DOHH2 (cell line): Measurements from ENCODE around the gene UBASH3B.

Source experiments
- H3F3A ChIP-seq: fragments of 200-600 bp; sonication (generic), shearing (Covaris generic); 2 replicates; pipeline ENCODE4 v1.6.0; 2016; ENCODE audit warnings: antibody characterized with exemption, mild to moderate bottlenecking; ENCODE audit not compliant: control insufficient read depth, insufficient read depth
- H3K27ac ChIP-seq: fragments of 200-600 bp; sonication (generic); 2 replicates; pipeline ENCODE4 v1.5.1; 2014; ENCODE audit warnings: low read depth, mild to moderate bottlenecking, low read length, moderate library complexity
- H3K27me3 ChIP-seq: fragments of 200-600 bp; sonication (generic); 2 replicates; pipeline ENCODE4 v1.6.1; 2014; ENCODE audit warnings: mild to moderate bottlenecking, low read length, mixed read lengths; ENCODE audit not compliant: control insufficient read depth
- H3K36me3 ChIP-seq: fragments of 200-600 bp; sonication (generic); 2 replicates; pipeline ENCODE4 v1.6.1; 2014; ENCODE audit warnings: mild to moderate bottlenecking, low read length, moderate library complexity, mixed read lengths; ENCODE audit not compliant: control insufficient read depth
- H3K4me1 ChIP-seq: fragments of 200-600 bp; sonication (generic); 2 replicates; pipeline ENCODE4 v1.6.1; 2014; ENCODE audit warnings: mild to moderate bottlenecking, low read length, mixed read lengths; ENCODE audit not compliant: control insufficient read depth
- H3K4me2 ChIP-seq: fragments of 200-600 bp; sonication (generic); 2 replicates; pipeline ENCODE4 v1.6.0; 2014; ENCODE audit warnings: mild to moderate bottlenecking, low read length, moderate library complexity
- H3K4me3 ChIP-seq: fragments of 200-600 bp; sonication (generic); 2 replicates; pipeline ENCODE4 v1.5.1; 2014; ENCODE audit warnings: mild to moderate bottlenecking, low read length, mixed read lengths
- H3K79me2 ChIP-seq: fragments of 200-600 bp; sonication (generic); 2 replicates; pipeline ENCODE4 v1.6.1; 2014; ENCODE audit warnings: mild to moderate bottlenecking, low read length, mixed read lengths; ENCODE audit not compliant: control insufficient read depth
- H3K9me2 ChIP-seq: fragments of 200-600 bp; sonication (generic); replicated peaks from 2 replicates; pipeline ENCODE4 v1.6.1; 2014; ENCODE audit warnings: mild to moderate bottlenecking, low read length, mixed read lengths; ENCODE audit not compliant: control insufficient read depth
- H3K9me3 ChIP-seq: fragments of 200-600 bp; sonication (generic); 2 replicates; pipeline ENCODE4 v1.6.1; 2014; ENCODE audit warnings: antibody characterized with exemption, low read length, mixed read lengths; ENCODE audit not compliant: control insufficient read depth, insufficient read depth
- H4K20me1 ChIP-seq: fragments of 200-600 bp; sonication (generic); 2 replicates; pipeline ENCODE4 v1.6.0; 2014; ENCODE audit warnings: low read depth, mild to moderate bottlenecking, antibody characterized with exemption, low read length, moderate library complexity; ENCODE audit not compliant: control insufficient read depth, insufficient read depth
- EZH2phosphoT487 ChIP-seq: fragments of 200-600 bp; sonication (generic); IDR thresholded peaks from 2 replicates; pipeline ENCODE4 v1.6.1; 2017; ENCODE audit warnings: borderline replicate concordance, mild to moderate bottlenecking, antibody characterized with exemption, low read length, moderate library complexity, mixed read lengths
- TF ChIP-seq, protein P1 (sequence below): fragments of 200-600 bp; sonication (generic); IDR thresholded peaks from one replicate; pipeline ENCODE4 v1.5.1; 2014; ENCODE audit warnings: antibody characterized with exemption, mild to moderate bottlenecking, low read depth, low read length; ENCODE audit not compliant: poor library complexity, severe bottlenecking

UBASH3B gene

DNA sequence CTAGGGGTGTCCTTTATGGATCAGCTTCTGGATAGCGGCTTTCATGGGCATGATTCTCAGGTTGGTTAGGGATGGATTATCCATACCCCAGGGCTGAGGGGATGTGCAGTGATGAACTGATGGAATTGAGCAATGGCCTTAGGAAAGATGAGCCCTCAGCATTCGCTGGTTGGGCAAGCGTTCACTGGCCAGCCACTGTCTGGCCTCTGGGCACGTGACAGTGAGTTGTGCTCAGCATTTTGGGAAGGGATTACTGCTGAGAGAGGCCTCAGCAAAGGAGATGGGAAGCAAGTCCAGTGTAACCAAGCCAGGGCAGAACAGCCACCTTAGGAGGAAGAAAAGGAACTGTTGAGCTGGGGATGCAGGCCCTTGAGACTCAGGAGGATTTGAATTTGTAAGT, 17.4 kb downstream of the UBASH3B start:
- H3K4me2 ChIP-seq: peak overlapping the region; percentile 38
- no peaks in the 10 kb centered on the region for H3K9me2 ChIP-seq

DNA sequence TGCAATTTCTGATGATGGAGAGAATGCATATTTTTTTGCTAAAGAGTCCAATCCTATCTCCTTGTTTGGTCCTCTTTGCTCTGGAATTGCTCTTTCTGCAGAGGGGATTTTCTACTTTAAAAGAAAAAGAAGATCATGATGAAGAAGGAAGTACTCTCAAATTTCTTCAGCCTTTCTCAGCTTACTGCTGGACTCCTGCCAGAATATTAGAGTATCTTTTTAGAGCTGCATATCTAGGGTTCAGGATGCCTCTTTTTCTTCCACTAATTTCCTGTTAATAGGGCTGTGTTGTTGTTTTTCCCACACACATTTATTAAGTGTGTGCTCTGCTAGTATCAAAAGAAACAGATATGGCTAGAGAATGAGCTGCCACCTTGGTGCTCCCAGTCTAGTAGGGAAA, 18.2 kb downstream of the UBASH3B start:
- Histone ChIP-seq H3K9me2 (no peaks in the 10 kb centered on the region), H3F3A (peaks cover 14% of the 10 kb centered on the region), H3K36me3 (peaks cover 38% of the 10 kb centered on the region), H4K20me1 (no peaks in the 10 kb centered on the region), H3K4me3 (peak overlapping the region; percentile 13; the same call in 1 of the 2 replicates), H3K4me1 (peaks cover 90% of the 10 kb centered on the region), H3K9me3 (no peaks in the 10 kb centered on the region), H3K27me3 (no peaks in the 10 kb centered on the region), H3K4me2 (peak overlapping the region; percentile 38), H3K27ac (no peak overlapping the region), H3K79me2 (peaks cover 79% of the 10 kb centered on the region)
- TF ChIP-seq, protein P1, sequence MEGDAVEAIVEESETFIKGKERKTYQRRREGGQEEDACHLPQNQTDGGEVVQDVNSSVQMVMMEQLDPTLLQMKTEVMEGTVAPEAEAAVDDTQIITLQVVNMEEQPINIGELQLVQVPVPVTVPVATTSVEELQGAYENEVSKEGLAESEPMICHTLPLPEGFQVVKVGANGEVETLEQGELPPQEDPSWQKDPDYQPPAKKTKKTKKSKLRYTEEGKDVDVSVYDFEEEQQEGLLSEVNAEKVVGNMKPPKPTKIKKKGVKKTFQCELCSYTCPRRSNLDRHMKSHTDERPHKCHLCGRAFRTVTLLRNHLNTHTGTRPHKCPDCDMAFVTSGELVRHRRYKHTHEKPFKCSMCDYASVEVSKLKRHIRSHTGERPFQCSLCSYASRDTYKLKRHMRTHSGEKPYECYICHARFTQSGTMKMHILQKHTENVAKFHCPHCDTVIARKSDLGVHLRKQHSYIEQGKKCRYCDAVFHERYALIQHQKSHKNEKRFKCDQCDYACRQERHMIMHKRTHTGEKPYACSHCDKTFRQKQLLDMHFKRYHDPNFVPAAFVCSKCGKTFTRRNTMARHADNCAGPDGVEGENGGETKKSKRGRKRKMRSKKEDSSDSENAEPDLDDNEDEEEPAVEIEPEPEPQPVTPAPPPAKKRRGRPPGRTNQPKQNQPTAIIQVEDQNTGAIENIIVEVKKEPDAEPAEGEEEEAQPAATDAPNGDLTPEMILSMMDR: no peak
- TF ChIP-seq EZH2phosphoT487: no peak

More for the DNA sequence above, 17.4 kb downstream of the UBASH3B start:
- no peaks in the 10 kb centered on the region for H3K9me3 ChIP-seq
- H3K79me2 ChIP-seq: peaks cover 73% of the 10 kb centered on the region
- peaks cover 16% of the 10 kb centered on the region for H3F3A ChIP-seq
- no peaks in the 10 kb centered on the region for H3K27me3 ChIP-seq
- peaks cover 90% of the 10 kb centered on the region for H3K4me1 ChIP-seq
- TF ChIP-seq EZH2phosphoT487: no peak
- TF ChIP-seq, protein P1: no peak
- H3K36me3 ChIP-seq: peaks cover 38% of the 10 kb centered on the region
- no peaks in the 10 kb centered on the region for H4K20me1 ChIP-seq
- no peak overlapping the region for H3K4me3 ChIP-seq
- H3K27ac ChIP-seq: no peak overlapping the region

DNA sequence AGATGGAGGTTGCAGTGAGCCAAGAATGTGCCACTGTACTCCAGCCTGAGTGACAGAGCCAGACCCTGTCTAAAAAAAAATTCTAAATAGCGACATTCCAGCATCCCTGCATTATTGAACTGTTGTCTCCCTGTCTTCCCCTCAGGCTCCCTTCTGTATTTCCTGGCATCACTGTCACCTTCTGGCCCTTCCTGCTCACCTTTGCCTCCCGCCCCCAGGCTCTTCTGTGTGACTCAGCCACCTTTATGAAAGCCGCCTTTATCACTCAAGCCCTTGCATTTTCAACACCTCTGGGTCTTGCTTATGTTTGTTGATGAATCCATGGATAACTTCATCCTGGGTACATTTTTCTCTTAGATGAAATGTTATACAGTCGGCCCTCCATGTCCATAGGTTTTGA, 21.1 kb downstream of the UBASH3B start:
- Histone ChIP-seq H3K9me3 (no peaks in the 10 kb centered on the region), H3K9me2 (no peaks in the 10 kb centered on the region), H3K27ac (no peak overlapping the region), H3F3A (peaks cover 11% of the 10 kb centered on the region), H3K27me3 (no peaks in the 10 kb centered on the region), H4K20me1 (no peaks in the 10 kb centered on the region), H3K79me2 (peaks cover 66% of the 10 kb centered on the region), H3K36me3 (peaks cover 14% of the 10 kb centered on the region), H3K4me2 (no peak overlapping the region), H3K4me1 (peaks cover 90% of the 10 kb centered on the region), H3K4me3 (no peak overlapping the region)
- no peak for TF ChIP-seq EZH2phosphoT487
- TF ChIP-seq, protein P1: no peak
